ENCODE data around the gene GJA3. TPM values are rescaled to one million over a fixed set of nuclear protein-coding genes. Genes with fewer than 3 reads are reported as not detected.

The GJA3 gene
- total and polyA plus RNA-seq, 2 of the 4 experiments (the other 2 are of a cell fraction) = 1.5 to 2.7 TPM

DNA sequence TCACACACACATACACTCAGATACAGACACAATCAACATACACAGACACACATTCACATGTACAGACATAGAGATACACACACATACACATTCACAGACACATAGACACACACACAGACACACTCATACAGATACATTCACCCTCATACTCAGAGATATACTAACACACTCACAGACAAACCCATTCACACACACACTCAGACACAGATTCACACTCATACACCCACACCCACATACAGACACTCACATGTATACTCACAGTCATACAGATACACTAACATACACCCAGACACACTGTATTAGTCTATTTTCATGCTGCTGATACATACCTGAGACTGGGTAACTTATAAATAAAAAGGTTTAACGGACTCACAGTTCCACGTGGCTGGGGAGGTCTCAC, 30.8 kb downstream of the GJA3 start:
- intact Hi-C loops (cut with micrococcal nuclease) = no loop called here
- no peaks in the 10 kb centered on the region for H4K20me1 ChIP-seq (ENCODE audit: insufficient read depth, low read length)
- H2AK5ac ChIP-seq (ENCODE audit: low read depth, low read length) = no peak overlapping the region
- no peak for ATAC-seq (ENCODE audit: low read depth)
- no peak overlapping the region for H3K56ac ChIP-seq (ENCODE audit: extremely low read depth, insufficient read depth, low read length)
- H2BK20ac ChIP-seq (ENCODE audit: low read depth, low read length) = no peak overlapping the region
- dilution Hi-C loops (cut with HindIII; ENCODE audit: low sequenced_read_pairs, unreplicated experiment) = no loop called here
- BruUV-seq (replicated peaks) = no TSS peak
- no peak overlapping the region for H3K4ac ChIP-seq (ENCODE audit: low read depth, low read length)
- POLR2A ChIA-PET (ENCODE audit: unreplicated experiment) = no interaction called here
- H2BK120ac ChIP-seq (ENCODE audit: low read depth, low read length) = no peak overlapping the region
- no peak overlapping the region for H3K9ac ChIP-seq (ENCODE audit: low read depth, low read length)
- TF ChIP-seq, protein P1, sequence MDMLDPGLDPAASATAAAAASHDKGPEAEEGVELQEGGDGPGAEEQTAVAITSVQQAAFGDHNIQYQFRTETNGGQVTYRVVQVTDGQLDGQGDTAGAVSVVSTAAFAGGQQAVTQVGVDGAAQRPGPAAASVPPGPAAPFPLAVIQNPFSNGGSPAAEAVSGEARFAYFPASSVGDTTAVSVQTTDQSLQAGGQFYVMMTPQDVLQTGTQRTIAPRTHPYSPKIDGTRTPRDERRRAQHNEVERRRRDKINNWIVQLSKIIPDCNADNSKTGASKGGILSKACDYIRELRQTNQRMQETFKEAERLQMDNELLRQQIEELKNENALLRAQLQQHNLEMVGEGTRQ (IDR thresholded peaks at IDR 0.05; ENCODE audit: low read depth, low read length) = no peak
- TF ChIP-seq RCOR1 (IDR thresholded peaks at IDR 0.05; ENCODE audit: insufficient replicate concordance, low read length) (no peak), CHD1 (IDR thresholded peaks at IDR 0.05; ENCODE audit: low read depth, low read length) (no peak), RAD21 (IDR thresholded peaks at IDR 0.05; ENCODE audit: low read length) (no peak), MAFK (IDR thresholded peaks at IDR 0.05; ENCODE audit: low read depth, low read length) (no peak), MAZ (IDR thresholded peaks at IDR 0.05; ENCODE audit: borderline replicate concordance, low read depth, low read length) (no peak), BHLHE40 (IDR thresholded peaks at IDR 0.05; ENCODE audit: low read depth, low read length) (no peak), CEBPB (IDR thresholded peaks at IDR 0.05; ENCODE audit: low read depth, low read length) (no peak), NFE2L2 (IDR thresholded peaks at IDR 0.05; ENCODE audit: low read depth, low read length) (no peak), SMC3 (IDR thresholded peaks at IDR 0.05; ENCODE audit: low read depth, low read length) (no peak), FOS (IDR thresholded peaks at IDR 0.05; ENCODE audit: low read depth, low read length) (no peak), POLR2A (IDR thresholded peaks at IDR 0.05; ENCODE audit: low read depth, low read length) (no peak), RFX5 (IDR thresholded peaks at IDR 0.05; ENCODE audit: low read depth, low read length) (no peak), MXI1 (IDR thresholded peaks at IDR 0.05; ENCODE audit: borderline replicate concordance, low read depth, low read length) (no peak)
- TF ChIP-seq, protein P2, sequence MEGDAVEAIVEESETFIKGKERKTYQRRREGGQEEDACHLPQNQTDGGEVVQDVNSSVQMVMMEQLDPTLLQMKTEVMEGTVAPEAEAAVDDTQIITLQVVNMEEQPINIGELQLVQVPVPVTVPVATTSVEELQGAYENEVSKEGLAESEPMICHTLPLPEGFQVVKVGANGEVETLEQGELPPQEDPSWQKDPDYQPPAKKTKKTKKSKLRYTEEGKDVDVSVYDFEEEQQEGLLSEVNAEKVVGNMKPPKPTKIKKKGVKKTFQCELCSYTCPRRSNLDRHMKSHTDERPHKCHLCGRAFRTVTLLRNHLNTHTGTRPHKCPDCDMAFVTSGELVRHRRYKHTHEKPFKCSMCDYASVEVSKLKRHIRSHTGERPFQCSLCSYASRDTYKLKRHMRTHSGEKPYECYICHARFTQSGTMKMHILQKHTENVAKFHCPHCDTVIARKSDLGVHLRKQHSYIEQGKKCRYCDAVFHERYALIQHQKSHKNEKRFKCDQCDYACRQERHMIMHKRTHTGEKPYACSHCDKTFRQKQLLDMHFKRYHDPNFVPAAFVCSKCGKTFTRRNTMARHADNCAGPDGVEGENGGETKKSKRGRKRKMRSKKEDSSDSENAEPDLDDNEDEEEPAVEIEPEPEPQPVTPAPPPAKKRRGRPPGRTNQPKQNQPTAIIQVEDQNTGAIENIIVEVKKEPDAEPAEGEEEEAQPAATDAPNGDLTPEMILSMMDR (conservative IDR thresholded peaks at IDR 0.05; ENCODE audit: low read depth, low read length) = no peak
- TF ChIP-seq, protein P3, sequence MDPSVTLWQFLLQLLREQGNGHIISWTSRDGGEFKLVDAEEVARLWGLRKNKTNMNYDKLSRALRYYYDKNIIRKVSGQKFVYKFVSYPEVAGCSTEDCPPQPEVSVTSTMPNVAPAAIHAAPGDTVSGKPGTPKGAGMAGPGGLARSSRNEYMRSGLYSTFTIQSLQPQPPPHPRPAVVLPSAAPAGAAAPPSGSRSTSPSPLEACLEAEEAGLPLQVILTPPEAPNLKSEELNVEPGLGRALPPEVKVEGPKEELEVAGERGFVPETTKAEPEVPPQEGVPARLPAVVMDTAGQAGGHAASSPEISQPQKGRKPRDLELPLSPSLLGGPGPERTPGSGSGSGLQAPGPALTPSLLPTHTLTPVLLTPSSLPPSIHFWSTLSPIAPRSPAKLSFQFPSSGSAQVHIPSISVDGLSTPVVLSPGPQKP (IDR thresholded peaks at IDR 0.05; ENCODE audit: borderline replicate concordance, low read depth, low read length) = no peak
- H3K4me2 ChIP-seq (ENCODE audit: low read depth, low read length) = no peak overlapping the region
- no peak overlapping the region for H3K18ac ChIP-seq (ENCODE audit: low read depth, low read length)
- no CpG with 5 or more reads among the region's 2 CpGs for WGBS, 2 experiments (ENCODE audit: extremely low coverage in 2 of 2, insufficient read length in 1 of 2)
- in situ Hi-C loops (cut with MboI; ENCODE audit: low sequenced_read_pairs) = no loop called here
- H3K23ac ChIP-seq (ENCODE audit: low read depth, low read length) = no peak overlapping the region
- H3K9me1 ChIP-seq (ENCODE audit: insufficient read depth, low read length) = no peaks in the 10 kb centered on the region
- no peak for DNase-seq
- H4K91ac ChIP-seq (ENCODE audit: insufficient read depth, low read depth, low read length) = no peak overlapping the region
- H3K27ac ChIP-seq (ENCODE audit: insufficient read depth, low read length) = no peak overlapping the region
- H2BK5ac ChIP-seq (ENCODE audit: low read depth, low read length, poor library complexity, severe bottlenecking) = peak overlapping the region; percentile 42
- no peaks in the 10 kb centered on the region for H3K9me3 ChIP-seq (ENCODE audit: control insufficient read depth, insufficient read depth, low read length)
- H2BK15ac ChIP-seq (ENCODE audit: low read depth, low read length) = no peak overlapping the region
- peaks cover 4% of the 10 kb centered on the region; the same call in 1 of the 2 replicates for H3K4me1 ChIP-seq (ENCODE audit: control insufficient read depth, insufficient read depth, low read length)
- CTCF ChIA-PET = no interaction called here
- H3K27me3 ChIP-seq (ENCODE audit: control insufficient read depth, insufficient read depth, low read length) = peaks cover 10% of the 10 kb centered on the region
- H2AFZ ChIP-seq (replicated peaks; ENCODE audit: low read length, poor library complexity) = no peak overlapping the region
- H4K5ac ChIP-seq (ENCODE audit: low read depth, low read length) = no peak overlapping the region
- H3K14ac ChIP-seq (replicated peaks; ENCODE audit: low read depth, low read length) = no peak overlapping the region
- H2AK9ac ChIP-seq (replicated peaks; ENCODE audit: low read depth, low read length, poor library complexity) = no peak overlapping the region
- no peak overlapping the region for H3K4me3 ChIP-seq (ENCODE audit: insufficient read depth, low read depth, low read length)
- H3K79me1 ChIP-seq (ENCODE audit: low read depth in 1 of 2, low read length in 2 of 2) = no peaks in the 10 kb centered on the region
- no peak overlapping the region for H4K8ac ChIP-seq (ENCODE audit: low read depth in 2 of 2, low read length in 2 of 2)
- no peaks in the 10 kb centered on the region for H3K36me3 ChIP-seq (ENCODE audit: control insufficient read depth, insufficient read depth, low read length)
